Activated CD8-positive, alpha-beta memory T cell treated with anti-CD3 and anti-CD28 coated beads, Interleukin-2, amount 50 U/mL, for 4 hours (primary cell): ENCODE results near the gene EVPL.
A peak's percentile ranks its signal among the peaks of the same experiment; 100 is the strongest.

Experiments used
- DNase-seq: peaks from one replicate; pipeline ENCODE4 v3.0.0-alpha.2; 2020

Gene EVPL

GRCh38 chr17:76014925-76015261, 12.2 kb downstream of the EVPL start:
- DNase-seq: no peak

GRCh38 chr17:76014100-76014924, 12.8 kb downstream of the EVPL start:
- peak; percentile 79 for DNase-seq

- DNase-seq: no peak
These were observed 13.7 kb downstream of the EVPL start for GRCh38 chr17:76013377-76013932.

GRCh38 chr17:76011951-76012350, 15.2 kb downstream of the EVPL start:
- no peak for DNase-seq

- DNase-seq: no peak
These were observed 17.0 kb downstream of the EVPL start for GRCh38 chr17:76009969-76010661.

- no peak for DNase-seq
These were observed 17.7 kb downstream of the EVPL start for GRCh38 chr17:76009447-76009846.

- DNase-seq: no peak
These were observed 18.3 kb downstream of the EVPL start for GRCh38 chr17:76008630-76009425.

GRCh38 chr17:76008208-76008607, 18.9 kb downstream of the EVPL start:
- no peak for DNase-seq

GRCh38 chr17:76007850-76008165, 19.3 kb downstream of the EVPL start:
- no peak for DNase-seq

- no peak for DNase-seq
These were observed 19.8 kb downstream of the EVPL start for GRCh38 chr17:76007131-76007849.

GRCh38 chr17:76005263-76006149, 21.6 kb downstream of the EVPL start:
- DNase-seq: peak; percentile 82

- no peak for DNase-seq
These were observed 22.3 kb downstream of the EVPL start for GRCh38 chr17:76004750-76005262.

- no peak for DNase-seq
These were observed 23.2 kb downstream of the EVPL start for GRCh38 chr17:76003915-76004314.

- no peak for DNase-seq
These were observed 25.0 kb downstream of the EVPL start for GRCh38 chr17:76002100-76002499.

- DNase-seq: no peak
These were observed 26.2 kb downstream of the EVPL start, which contains the start of gene CDK3 for GRCh38 chr17:76000755-76001521. Gene CDK3 (plus strand): TSS chr17:76000855. CDS start chr17:76001426, 571 bp downstream.

GRCh38 chr17:76000016-76000754, 26.9 kb downstream of the EVPL start:
- DNase-seq: peak; percentile 62

- DNase-seq: no peak
These were observed 28.7 kb downstream of the EVPL start for GRCh38 chr17:75998327-75998795.

- DNase-seq: no peak
These were observed 30.2 kb downstream of the EVPL start for GRCh38 chr17:75996665-75997590.
